ENCODE data around the gene GNAS-AS1.

GNAS-AS1 gene

GRCh38 chr20:58850693-58851174 lies at the start of gene GNAS-AS1:
Gene GNAS-AS1, minus strand, starts transcription at chr20:58850902.
- peak; percentile 69 for DNase-seq (ENCODE audit: low read depth)
- peak; percentile 4 for TF ChIP-seq CTCF (conservative IDR thresholded peaks at IDR 0.05; ENCODE audit: low read depth, low read length)
- H3K4me3 ChIP-seq (ENCODE audit: low read length): peak within 1 kb of the TSS; percentile 77

DNA sequence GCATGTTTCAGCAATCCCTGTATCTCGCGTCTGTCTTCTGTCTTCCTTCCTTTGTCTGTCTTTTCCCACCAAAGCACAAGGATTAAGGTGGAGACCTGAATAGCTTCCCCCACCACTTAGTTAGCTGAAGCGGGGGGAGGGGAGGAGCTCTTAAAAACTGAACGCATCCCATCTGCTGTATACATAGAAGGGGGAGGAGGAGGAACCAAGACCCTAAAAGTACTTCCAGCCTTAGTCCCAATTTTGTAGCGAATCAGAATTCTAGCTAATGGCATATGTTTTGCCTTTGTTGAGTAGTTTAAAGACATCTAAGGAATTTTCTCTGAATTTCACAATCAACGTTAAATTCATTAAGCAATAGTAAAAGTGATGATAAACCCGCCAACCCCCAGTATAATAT lies 49.7 kb upstream of the GNAS-AS1 start:
- DNase-seq (ENCODE audit: low read depth): no peak
- no peak for TF ChIP-seq CTCF (conservative IDR thresholded peaks at IDR 0.05; ENCODE audit: low read depth, low read length)

GRCh38 chr20:58899512-58899911 lies 48.8 kb upstream of the GNAS-AS1 start:
- no peak for TF ChIP-seq CTCF (conservative IDR thresholded peaks at IDR 0.05; ENCODE audit: low read depth, low read length)
- no peak for DNase-seq (ENCODE audit: low read depth)
- no peak overlapping the region for H3K4me3 ChIP-seq (ENCODE audit: low read length)

More for the DNA sequence above, 49.7 kb upstream of the GNAS-AS1 start:
- no peak overlapping the region for H3K4me3 ChIP-seq (ENCODE audit: low read length)

GRCh38 chr20:58898629-58899408 lies 48.1 kb upstream of the GNAS-AS1 start:
- TF ChIP-seq CTCF (conservative IDR thresholded peaks at IDR 0.05; ENCODE audit: low read depth, low read length): no peak
- no peak for DNase-seq (ENCODE audit: low read depth)
- H3K4me3 ChIP-seq (ENCODE audit: low read length): no peak overlapping the region

GRCh38 chr20:58897488-58897887 lies 46.8 kb upstream of the GNAS-AS1 start:
- no peak for TF ChIP-seq CTCF (conservative IDR thresholded peaks at IDR 0.05; ENCODE audit: low read depth, low read length)
- H3K4me3 ChIP-seq (ENCODE audit: low read length): no peak overlapping the region
- no peak for DNase-seq (ENCODE audit: low read depth)

GRCh38 chr20:58896820-58897219 lies 46.1 kb upstream of the GNAS-AS1 start:
- DNase-seq (ENCODE audit: low read depth): no peak
- no peak overlapping the region for H3K4me3 ChIP-seq (ENCODE audit: low read length)
- TF ChIP-seq CTCF (conservative IDR thresholded peaks at IDR 0.05; ENCODE audit: low read depth, low read length): no peak

Data from retinal pigment epithelial cell (primary cell).